HG03175 (cell line): Measurements from ENCODE around the gene LAMP5.

ENCODE experiments used
- ATAC-seq: cut with Tn5 transposase; IDR thresholded peaks from one replicate; pipeline ENCODE4 v1.9.1; 2021; ENCODE audit warnings: mild to moderate bottlenecking, moderate library complexity; ENCODE audit not compliant: unreplicated experiment

The LAMP5 gene

GRCh38 chr20:9514461-9515213 lies at the start of gene LAMP5:
Gene LAMP5 (plus strand): TSS chr20:9514590. CDS start chr20:9514853, 263 bp downstream.
- ATAC-seq = no peak

- no peak for ATAC-seq
These were observed 46.4 kb upstream of the LAMP5 start for GRCh38 chr20:9467995-9468394.

GRCh38 chr20:9474835-9475415 lies 39.5 kb upstream of the LAMP5 start:
- ATAC-seq = no peak

- ATAC-seq = no peak
These were observed 38.9 kb upstream of the LAMP5 start for GRCh38 chr20:9475456-9475855.

- ATAC-seq = no peak
These were observed 38.2 kb upstream of the LAMP5 start for GRCh38 chr20:9476174-9476573.

GRCh38 chr20:9476637-9477036 lies 37.8 kb upstream of the LAMP5 start:
- no peak for ATAC-seq

- ATAC-seq = no peak
These were observed 35.6 kb upstream of the LAMP5 start for GRCh38 chr20:9478771-9479170.

GRCh38 chr20:9480066-9480465 lies 34.3 kb upstream of the LAMP5 start:
- ATAC-seq = no peak

GRCh38 chr20:9482180-9482579 lies 32.2 kb upstream of the LAMP5 start:
- no peak for ATAC-seq

- ATAC-seq = no peak
These were observed 31.3 kb upstream of the LAMP5 start for GRCh38 chr20:9483131-9483530.

- no peak for ATAC-seq
These were observed 28.6 kb upstream of the LAMP5 start for GRCh38 chr20:9485614-9486340.

GRCh38 chr20:9487231-9487630 lies 27.2 kb upstream of the LAMP5 start:
- ATAC-seq = no peak

GRCh38 chr20:9488063-9488462 lies 26.3 kb upstream of the LAMP5 start:
- ATAC-seq = no peak

- no peak for ATAC-seq
These were observed 24.2 kb upstream of the LAMP5 start for GRCh38 chr20:9490161-9490560.

- no peak for ATAC-seq
These were observed 23.8 kb upstream of the LAMP5 start for GRCh38 chr20:9490631-9491030.

GRCh38 chr20:9491324-9491723 lies 23.1 kb upstream of the LAMP5 start:
- no peak for ATAC-seq

GRCh38 chr20:9492067-9492466 lies 22.3 kb upstream of the LAMP5 start:
- ATAC-seq = no peak

GRCh38 chr20:9493803-9494202 lies 20.6 kb upstream of the LAMP5 start:
- ATAC-seq = no peak

GRCh38 chr20:9495701-9496100 lies 18.7 kb upstream of the LAMP5 start:
- no peak for ATAC-seq

- no peak for ATAC-seq
These were observed 18.2 kb upstream of the LAMP5 start for GRCh38 chr20:9496155-9496554.

- no peak for ATAC-seq
These were observed 16.1 kb upstream of the LAMP5 start for GRCh38 chr20:9498322-9498721.
